Hematopoietic multipotent progenitor cell treated with erythropoietin and hydrocortisone succinate and interleukin-3 and kit ligand, for 6 days (in vitro differentiated cells): ENCODE results near the gene ANXA2R.
A peak's percentile ranks its signal among the peaks of the same experiment; 100 is the strongest.

Experiments
- DNase-seq: peaks from one replicate; pipeline ENCODE4 v3.0.0-alpha.2; 2015

Gene ANXA2R

GRCh38 chr5:42994555-42995359, 45.4 kb downstream of the ANXA2R start:
- DNase-seq = peak; percentile 97

- DNase-seq = no peak
Observed at GRCh38 chr5:42994246-42994554, 45.9 kb downstream of the ANXA2R start.

GRCh38 chr5:42993516-42994245, 46.4 kb downstream of the ANXA2R start:
- peak; percentile 83 for DNase-seq

- peak; percentile 95 for DNase-seq
Observed at GRCh38 chr5:42992088-42992879, 47.8 kb downstream of the ANXA2R start.

- DNase-seq = peak; percentile 46
Observed at GRCh38 chr5:42991404-42992087, 48.6 kb downstream of the ANXA2R start.

GRCh38 chr5:42990892-42991291, 49.2 kb downstream of the ANXA2R start:
- peak; percentile 47 for DNase-seq
